ENCODE data around the gene VSTM5.

- TF ChIP-seq, protein P1, sequence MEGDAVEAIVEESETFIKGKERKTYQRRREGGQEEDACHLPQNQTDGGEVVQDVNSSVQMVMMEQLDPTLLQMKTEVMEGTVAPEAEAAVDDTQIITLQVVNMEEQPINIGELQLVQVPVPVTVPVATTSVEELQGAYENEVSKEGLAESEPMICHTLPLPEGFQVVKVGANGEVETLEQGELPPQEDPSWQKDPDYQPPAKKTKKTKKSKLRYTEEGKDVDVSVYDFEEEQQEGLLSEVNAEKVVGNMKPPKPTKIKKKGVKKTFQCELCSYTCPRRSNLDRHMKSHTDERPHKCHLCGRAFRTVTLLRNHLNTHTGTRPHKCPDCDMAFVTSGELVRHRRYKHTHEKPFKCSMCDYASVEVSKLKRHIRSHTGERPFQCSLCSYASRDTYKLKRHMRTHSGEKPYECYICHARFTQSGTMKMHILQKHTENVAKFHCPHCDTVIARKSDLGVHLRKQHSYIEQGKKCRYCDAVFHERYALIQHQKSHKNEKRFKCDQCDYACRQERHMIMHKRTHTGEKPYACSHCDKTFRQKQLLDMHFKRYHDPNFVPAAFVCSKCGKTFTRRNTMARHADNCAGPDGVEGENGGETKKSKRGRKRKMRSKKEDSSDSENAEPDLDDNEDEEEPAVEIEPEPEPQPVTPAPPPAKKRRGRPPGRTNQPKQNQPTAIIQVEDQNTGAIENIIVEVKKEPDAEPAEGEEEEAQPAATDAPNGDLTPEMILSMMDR (IDR thresholded peaks at IDR 0.05): no peak
- TF ChIP-seq POLR2A (IDR thresholded peaks at IDR 0.05): no peak
- no peak for TF ChIP-seq POLR2AphosphoS5 (IDR thresholded peaks at IDR 0.05)
Observed at GRCh38 chr11:93887111-93887510, 36.7 kb upstream of the VSTM5 start.
